ENCODE data around the gene ZFAND5.
A peak's percentile ranks its signal among the peaks of the same experiment; 100 is the strongest.

The ZFAND5 gene

GRCh38 chr9:72362680-72363139 lies 2.3 kb downstream of the ZFAND5 start:
- DNase-seq = peak; percentile 38 to 56

- DNase-seq = no peak
Measured at GRCh38 chr9:72362118-72362531, 2.9 kb downstream of the ZFAND5 start.

- no peak for DNase-seq
Measured at GRCh38 chr9:72361217-72361616, 3.8 kb downstream of the ZFAND5 start.

GRCh38 chr9:72360324-72360723 lies 4.7 kb downstream of the ZFAND5 start:
- no peak for DNase-seq

GRCh38 chr9:72356041-72356582 lies 8.9 kb downstream of the ZFAND5 start:
- DNase-seq = no peak

- DNase-seq = no peak
Measured at GRCh38 chr9:72355153-72355552, 9.9 kb downstream of the ZFAND5 start.

GRCh38 chr9:72354704-72355103 lies 10.3 kb downstream of the ZFAND5 start:
- DNase-seq = no peak

- DNase-seq = no peak
Measured at GRCh38 chr9:72353455-72354116, 11.4 kb downstream of the ZFAND5 start.

GRCh38 chr9:72352911-72353388 lies 12.1 kb downstream of the ZFAND5 start:
- no peak for DNase-seq

- DNase-seq = no peak
Measured at GRCh38 chr9:72351538-72352453, 13.2 kb downstream of the ZFAND5 start.

GRCh38 chr9:72349911-72350310 lies 15.1 kb downstream of the ZFAND5 start:
- DNase-seq = no peak

- DNase-seq = no peak
Measured at GRCh38 chr9:72349240-72349639, 15.8 kb downstream of the ZFAND5 start.

GRCh38 chr9:72346333-72346732 lies 18.7 kb downstream of the ZFAND5 start:
- no peak for DNase-seq

GRCh38 chr9:72338631-72339030 lies 26.4 kb downstream of the ZFAND5 start:
- no peak for DNase-seq

GRCh38 chr9:72337286-72337685 lies 27.7 kb downstream of the ZFAND5 start:
- no peak for DNase-seq

- no peak for DNase-seq
Measured at GRCh38 chr9:72334658-72335337, 30.2 kb downstream of the ZFAND5 start.

- no peak for DNase-seq
Measured at GRCh38 chr9:72333709-72334108, 31.3 kb downstream of the ZFAND5 start.

- DNase-seq = no peak
Measured at GRCh38 chr9:72333197-72333596, 31.8 kb downstream of the ZFAND5 start.

- no peak for DNase-seq
Measured at GRCh38 chr9:72332351-72332750, 32.7 kb downstream of the ZFAND5 start.

GRCh38 chr9:72327631-72328030 lies 37.4 kb downstream of the ZFAND5 start:
- DNase-seq = no peak

- DNase-seq = no peak
Measured at GRCh38 chr9:72326641-72327040, 38.4 kb downstream of the ZFAND5 start.

- DNase-seq = no peak
Measured at GRCh38 chr9:72324974-72325373, 40.0 kb downstream of the ZFAND5 start.

- no peak for DNase-seq
Measured at GRCh38 chr9:72322678-72323077, 42.3 kb downstream of the ZFAND5 start.

Data from stimulated activated CD4-positive, alpha-beta T cell treated with anti-CD3 and anti-CD28 coated beads, Interleukin-2, amount 100 ng/mL, for 24 hours (primary cell).